ENCODE data around the gene C3orf18. TPM values are rescaled to one million over a fixed set of nuclear protein-coding genes. Genes with fewer than 3 reads are reported as not detected.
A peak's percentile ranks its signal among the peaks of the same experiment; 100 is the strongest.

The C3orf18 gene
- total RNA-seq, 1 experiment from 2014 or later, result 7.1 TPM

- Histone ChIP-seq H2AK5ac (ENCODE audit: insufficient read length, low read length) (no peak overlapping the region), H3K27me3 (ENCODE audit: insufficient read depth, low read length) (peaks cover 8% of the 10 kb centered on the region; the same call in 1 of the 2 replicates), H2BK20ac (ENCODE audit: low read depth, low read length, poor library complexity, severe bottlenecking) (no peak overlapping the region), H3K9ac (ENCODE audit: extremely low read depth, insufficient read length, low read length) (no peak overlapping the region), H3K56ac (ENCODE audit: insufficient read length, low read depth, low read length) (no peak overlapping the region), H3T11ph (ENCODE audit: low read length) (no peak overlapping the region), H3K23me2 (ENCODE audit: insufficient read length, low read depth, low read length, poor library complexity, severe bottlenecking) (peaks cover 12% of the 10 kb centered on the region), H3K27ac (ENCODE audit: insufficient read length, low read depth, low read length) (no peak overlapping the region), H3K18ac (ENCODE audit: insufficient read length, low read depth, low read length) (no peak overlapping the region), H3K79me1 (ENCODE audit: insufficient read depth, low read depth, low read length, poor library complexity, severe bottlenecking) (no peaks in the 10 kb centered on the region), H4K5ac (ENCODE audit: insufficient read length, low read depth, low read length) (no peak overlapping the region), H3K23ac (ENCODE audit: insufficient read length, low read depth, low read length) (no peak overlapping the region), H3K4ac (ENCODE audit: low read depth, low read length) (no peak overlapping the region), H2AFZ (ENCODE audit: low read length) (no peak overlapping the region), H2BK15ac (ENCODE audit: low read depth, low read length) (no peak overlapping the region), H3K9me3 (ENCODE audit: control insufficient read depth, low read depth, low read length) (no peaks in the 10 kb centered on the region), H4K91ac (ENCODE audit: insufficient read length, low read depth, low read length) (no peak overlapping the region), H4K8ac (replicated peaks; ENCODE audit: insufficient read length, low read depth, low read length) (no peak overlapping the region), H3K4me2 (ENCODE audit: insufficient read depth, insufficient read length, low read length) (no peak overlapping the region), H2BK12ac (ENCODE audit: insufficient read length, low read depth, low read length) (no peak overlapping the region), H3K79me2 (ENCODE audit: insufficient read depth, low read length) (no peaks in the 10 kb centered on the region), H2BK120ac (ENCODE audit: low read depth, low read length, poor library complexity, severe bottlenecking) (no peak overlapping the region), H3K4me1 (ENCODE audit: insufficient read depth, low read length) (no peaks in the 10 kb centered on the region), H3K14ac (ENCODE audit: insufficient read depth, low read length) (no peak overlapping the region), H2BK5ac (ENCODE audit: insufficient read length, low read length) (no peak overlapping the region), H4K20me1 (ENCODE audit: control insufficient read depth, insufficient read depth, insufficient read length) (no peaks in the 10 kb centered on the region)
- Mint-ChIP-seq H3K4me3 (peak overlapping the region; percentile 72 to 83), H3K9me3 (no peaks in the 10 kb centered on the region), H3K27me3 (ENCODE audit: low read depth) (peaks cover 52% of the 10 kb centered on the region), H3K27ac (no peak overlapping the region), H3K4me1 (peaks cover 18 to 19% of the 10 kb centered on the region in 2 experiments), H3K36me3 (ENCODE audit: insufficient read depth in 1 of 3, low read depth in 3 of 3) (peaks cover 0 to 1% (median 0%) of the 10 kb centered on the region in 3 experiments; a peak in 1 of 7 replicates)
- TF ChIP-seq CTCF (conservative IDR thresholded peaks at IDR 0.05), result no peak
- WGBS (ENCODE audit: extremely low coverage, insufficient read length, low lambda C conversion rate), result no CpG with 5 or more reads among the region's 6 CpGs
- DNase-seq, result no peak
These were observed 42.8 kb upstream of the C3orf18 start for GRCh38 chr3:50610181-50610971.

Measured in H9 (cell line).